Measurements from ENCODE around the gene GOLIM4. TPM values are rescaled to one million over a fixed set of nuclear protein-coding genes. Genes with fewer than 3 reads are reported as not detected.

Gene GOLIM4
- total RNA-seq, 1 experiment from 2014 or later, result 35.4 TPM

DNA sequence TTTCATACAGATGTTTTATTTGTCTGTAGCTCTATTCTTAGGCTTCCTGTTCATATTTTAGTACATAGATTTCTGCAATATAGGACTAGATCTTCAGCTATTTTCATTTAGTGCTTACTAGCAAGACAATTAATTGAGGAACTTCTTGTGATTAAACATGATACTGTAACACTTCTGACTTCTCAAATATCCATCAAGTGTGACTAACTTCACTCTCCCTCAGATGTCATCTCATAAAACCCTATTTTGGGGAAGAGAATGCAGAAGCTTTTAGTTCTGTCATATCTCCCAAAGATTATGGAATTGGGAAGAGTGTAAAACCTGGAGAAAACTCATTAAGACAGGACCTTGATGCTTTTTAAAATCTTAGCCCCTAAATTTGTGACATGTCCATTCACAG is 28.6 kb upstream of the GOLIM4 start:
- Histone ChIP-seq H3K4me3 (ENCODE audit: low read depth in 2 of 2, low read length in 2 of 2) (no peak overlapping the region), H3K4me1 (ENCODE audit: control insufficient read depth, insufficient read depth, low read length) (no peaks in the 10 kb centered on the region), H3K36me3 (ENCODE audit: control insufficient read depth, insufficient read depth, low read length) (no peaks in the 10 kb centered on the region), H3K9me3 (ENCODE audit: control insufficient read depth, insufficient read depth, low read depth, low read length) (no peaks in the 10 kb centered on the region), H3K27ac (ENCODE audit: low read length) (no peak overlapping the region), H3K27me3 (ENCODE audit: control insufficient read depth, insufficient read depth, low read length) (no peaks in the 10 kb centered on the region)
- BruUV-seq (replicated peaks), result no TSS peak
- intact Hi-C loops (cut with micrococcal nuclease; ENCODE audit: unreplicated experiment), result no loop called here
- ATAC-seq, result no peak
- TF ChIP-seq SIN3A (IDR thresholded peaks at IDR 0.05; ENCODE audit: borderline replicate concordance, insufficient read depth, low read depth, low read length) (no peak), TCF7L2 (IDR thresholded peaks at IDR 0.05; ENCODE audit: low read depth, low read length) (no peak), POLR2AphosphoS5 (IDR thresholded peaks at IDR 0.05; ENCODE audit: low read depth, low read length) (no peak)
- TF ChIP-seq, protein P1, sequence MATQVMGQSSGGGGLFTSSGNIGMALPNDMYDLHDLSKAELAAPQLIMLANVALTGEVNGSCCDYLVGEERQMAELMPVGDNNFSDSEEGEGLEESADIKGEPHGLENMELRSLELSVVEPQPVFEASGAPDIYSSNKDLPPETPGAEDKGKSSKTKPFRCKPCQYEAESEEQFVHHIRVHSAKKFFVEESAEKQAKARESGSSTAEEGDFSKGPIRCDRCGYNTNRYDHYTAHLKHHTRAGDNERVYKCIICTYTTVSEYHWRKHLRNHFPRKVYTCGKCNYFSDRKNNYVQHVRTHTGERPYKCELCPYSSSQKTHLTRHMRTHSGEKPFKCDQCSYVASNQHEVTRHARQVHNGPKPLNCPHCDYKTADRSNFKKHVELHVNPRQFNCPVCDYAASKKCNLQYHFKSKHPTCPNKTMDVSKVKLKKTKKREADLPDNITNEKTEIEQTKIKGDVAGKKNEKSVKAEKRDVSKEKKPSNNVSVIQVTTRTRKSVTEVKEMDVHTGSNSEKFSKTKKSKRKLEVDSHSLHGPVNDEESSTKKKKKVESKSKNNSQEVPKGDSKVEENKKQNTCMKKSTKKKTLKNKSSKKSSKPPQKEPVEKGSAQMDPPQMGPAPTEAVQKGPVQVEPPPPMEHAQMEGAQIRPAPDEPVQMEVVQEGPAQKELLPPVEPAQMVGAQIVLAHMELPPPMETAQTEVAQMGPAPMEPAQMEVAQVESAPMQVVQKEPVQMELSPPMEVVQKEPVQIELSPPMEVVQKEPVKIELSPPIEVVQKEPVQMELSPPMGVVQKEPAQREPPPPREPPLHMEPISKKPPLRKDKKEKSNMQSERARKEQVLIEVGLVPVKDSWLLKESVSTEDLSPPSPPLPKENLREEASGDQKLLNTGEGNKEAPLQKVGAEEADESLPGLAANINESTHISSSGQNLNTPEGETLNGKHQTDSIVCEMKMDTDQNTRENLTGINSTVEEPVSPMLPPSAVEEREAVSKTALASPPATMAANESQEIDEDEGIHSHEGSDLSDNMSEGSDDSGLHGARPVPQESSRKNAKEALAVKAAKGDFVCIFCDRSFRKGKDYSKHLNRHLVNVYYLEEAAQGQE (IDR thresholded peaks at IDR 0.05; ENCODE audit: insufficient read depth in 1 of 2, low read depth in 2 of 2, low read length in 1 of 2), result no peak
- TF ChIP-seq, protein P2, sequence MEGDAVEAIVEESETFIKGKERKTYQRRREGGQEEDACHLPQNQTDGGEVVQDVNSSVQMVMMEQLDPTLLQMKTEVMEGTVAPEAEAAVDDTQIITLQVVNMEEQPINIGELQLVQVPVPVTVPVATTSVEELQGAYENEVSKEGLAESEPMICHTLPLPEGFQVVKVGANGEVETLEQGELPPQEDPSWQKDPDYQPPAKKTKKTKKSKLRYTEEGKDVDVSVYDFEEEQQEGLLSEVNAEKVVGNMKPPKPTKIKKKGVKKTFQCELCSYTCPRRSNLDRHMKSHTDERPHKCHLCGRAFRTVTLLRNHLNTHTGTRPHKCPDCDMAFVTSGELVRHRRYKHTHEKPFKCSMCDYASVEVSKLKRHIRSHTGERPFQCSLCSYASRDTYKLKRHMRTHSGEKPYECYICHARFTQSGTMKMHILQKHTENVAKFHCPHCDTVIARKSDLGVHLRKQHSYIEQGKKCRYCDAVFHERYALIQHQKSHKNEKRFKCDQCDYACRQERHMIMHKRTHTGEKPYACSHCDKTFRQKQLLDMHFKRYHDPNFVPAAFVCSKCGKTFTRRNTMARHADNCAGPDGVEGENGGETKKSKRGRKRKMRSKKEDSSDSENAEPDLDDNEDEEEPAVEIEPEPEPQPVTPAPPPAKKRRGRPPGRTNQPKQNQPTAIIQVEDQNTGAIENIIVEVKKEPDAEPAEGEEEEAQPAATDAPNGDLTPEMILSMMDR (IDR thresholded peaks at IDR 0.05), result no peak
- no peak for DNase-seq (ENCODE audit: low read depth, low spot score)
- CTCF ChIA-PET, result no interaction called here
- POLR2A ChIA-PET, result no interaction called here
- in situ Hi-C loops (cut with HindIII; ENCODE audit: low pct_unique_long_range_greater_than_20kb, low sequenced_read_pairs), result no loop called here

DNA sequence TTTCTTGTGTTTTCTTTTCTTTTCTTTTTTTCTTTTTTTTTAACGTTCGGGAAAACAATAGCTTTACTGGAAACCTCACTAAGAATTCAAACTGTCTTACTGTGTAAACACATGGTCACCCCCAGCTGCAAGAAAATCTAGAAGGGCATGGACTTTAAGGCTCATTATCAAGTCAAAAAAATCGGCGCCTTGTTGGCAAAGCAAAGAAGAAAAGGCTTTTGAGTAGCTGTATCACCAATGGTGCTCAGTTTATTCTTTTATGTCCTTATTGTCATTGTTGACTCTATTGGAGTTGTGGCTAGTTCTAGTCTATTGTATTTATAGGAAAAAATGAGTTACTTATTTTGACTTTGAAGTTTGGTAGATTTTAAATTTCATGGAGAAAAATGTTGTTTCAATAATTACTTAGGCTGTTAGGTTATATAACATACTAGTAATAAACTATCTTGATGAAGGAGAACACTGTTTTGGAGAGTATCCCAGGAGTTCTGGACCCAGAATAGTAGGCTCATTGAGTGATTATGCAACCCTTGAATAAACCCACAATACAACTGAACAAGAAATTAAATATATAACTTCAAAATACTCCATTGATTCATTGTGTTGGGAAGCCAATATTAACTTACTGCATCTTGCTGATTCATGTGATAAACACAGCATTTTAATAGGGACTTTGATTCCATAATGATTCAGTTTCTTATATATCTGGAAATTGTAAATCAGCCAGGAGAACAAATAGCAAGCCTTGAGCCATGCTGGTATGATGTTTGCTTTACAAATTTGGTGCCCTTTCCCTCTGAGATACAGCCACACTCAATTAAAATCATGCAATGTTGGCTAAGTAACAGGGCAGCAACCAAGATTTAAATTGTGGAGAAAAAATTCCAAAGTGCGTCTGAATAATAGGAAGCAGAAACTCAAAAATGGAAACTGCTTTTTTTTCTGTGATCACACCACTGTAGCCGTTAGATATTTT is 27.8 kb upstream of the GOLIM4 start:
- CTCF ChIA-PET, result no interaction called here
- no peak for ATAC-seq
- BruUV-seq (replicated peaks), result no TSS peak
- intact Hi-C loops (cut with micrococcal nuclease; ENCODE audit: unreplicated experiment) (no loop called here), in situ Hi-C loops (cut with HindIII; ENCODE audit: low pct_unique_long_range_greater_than_20kb, low sequenced_read_pairs) (no loop called here)
- POLR2A ChIA-PET, result no interaction called here
- TF ChIP-seq POLR2AphosphoS5 (IDR thresholded peaks at IDR 0.05; ENCODE audit: low read depth, low read length) (no peak), TCF7L2 (IDR thresholded peaks at IDR 0.05; ENCODE audit: low read depth, low read length) (no peak)
- TF ChIP-seq, protein P2 (IDR thresholded peaks at IDR 0.05), result no peak
- TF ChIP-seq, protein P1 (IDR thresholded peaks at IDR 0.05; ENCODE audit: insufficient read depth in 1 of 2, low read depth in 2 of 2, low read length in 1 of 2), result no peak
- H3K4me1 ChIP-seq (ENCODE audit: control insufficient read depth, insufficient read depth, low read length), result no peaks in the 10 kb centered on the region
- H3K27ac ChIP-seq (ENCODE audit: low read length), result no peak overlapping the region
- no peaks in the 10 kb centered on the region for H3K27me3 ChIP-seq (ENCODE audit: control insufficient read depth, insufficient read depth, low read length)
- H3K9me3 ChIP-seq (ENCODE audit: control insufficient read depth, insufficient read depth, low read depth, low read length), result no peaks in the 10 kb centered on the region
- H3K4me3 ChIP-seq (ENCODE audit: low read depth in 2 of 2, low read length in 2 of 2), result no peak overlapping the region
- no peaks in the 10 kb centered on the region for H3K36me3 ChIP-seq (ENCODE audit: control insufficient read depth, insufficient read depth, low read length)
- no peak for DNase-seq (ENCODE audit: low read depth, low spot score)

All from Panc1 (cell line).